HepG2 (cell line): ENCODE results near the gene VAMP2. TPM values are rescaled to one million over a fixed set of nuclear protein-coding genes. Genes with fewer than 3 reads are reported as not detected.

Experiments used
- GZF1 ChIP-seq: sonication (generic); formaldehyde crosslinking; IDR thresholded peaks from 2 replicates; pipeline ENCODE4 v1.5.1; 2020; ENCODE audit warnings: mild to moderate bottlenecking, missing genetic modification reagents
- IKZF4 ChIP-seq: sonication (generic); formaldehyde crosslinking; IDR thresholded peaks from 2 replicates; pipeline ENCODE4 v1.5.1; 2020; ENCODE audit warnings: borderline replicate concordance, mild to moderate bottlenecking, low read depth, missing genetic modification reagents; ENCODE audit errors: not compliant biosample characterization
- TGIF2 ChIP-seq: IDR thresholded peaks from 2 replicates; pipeline ENCODE4 v1.6.1; 2016; ENCODE audit warnings: control low read depth, missing compliant biosample characterization
- THAP9 ChIP-seq: sonication (generic); formaldehyde crosslinking; IDR thresholded peaks from 2 replicates; pipeline ENCODE4; 2020; ENCODE audit warnings: missing genetic modification reagents, mild to moderate bottlenecking, borderline replicate concordance
- ZC3H13 ChIP-seq: sonication (generic); formaldehyde crosslinking; IDR thresholded peaks from 2 replicates; pipeline ENCODE4 v1.8.1; 2023; ENCODE audit warnings: mild to moderate bottlenecking, missing genetic modification reagents, moderate library complexity
- ZHX2 ChIP-seq, 2 experiments: sonication (generic) in 1 of 2; formaldehyde crosslinking in 1 of 2; IDR thresholded peaks; 2 replicates each; pipeline versions ENCODE4 v1.6.1 to v1.9.0; 2014 to 2022; ENCODE audit warnings: antibody characterized with exemption in 1 of 2, borderline replicate concordance in 1 of 2, inconsistent platforms in 1 of 2, low read depth in 1 of 2, missing genetic modification reagents in 1 of 2
- ZNF101 ChIP-seq: sonication (generic); formaldehyde crosslinking; IDR thresholded peaks from 2 replicates; pipeline ENCODE4 v1.4.0; 2020; ENCODE audit warnings: mild to moderate bottlenecking, low read depth, missing genetic modification reagents, borderline replicate concordance
- ZNF34 ChIP-seq: sonication (generic); formaldehyde crosslinking; IDR thresholded peaks from 2 replicates; pipeline ENCODE4 v1.4.0; 2020; ENCODE audit warnings: mild to moderate bottlenecking, missing genetic modification reagents, borderline replicate concordance
- ZNF383 ChIP-seq: sonication (generic); formaldehyde crosslinking; IDR thresholded peaks from 2 replicates; pipeline ENCODE4 v1.4.0; 2020; ENCODE audit warnings: missing genetic modification reagents, mild to moderate bottlenecking, borderline replicate concordance
- ZNF512B ChIP-seq: sonication (generic); formaldehyde crosslinking; IDR thresholded peaks from 2 replicates; pipeline ENCODE4 v1.5.1; 2020; ENCODE audit warnings: missing genetic modification reagents, mild to moderate bottlenecking, borderline replicate concordance
- ZNF710 ChIP-seq: sonication (generic); formaldehyde crosslinking; IDR thresholded peaks from 2 replicates; pipeline ENCODE4 v1.5.0; 2020; ENCODE audit warnings: mild to moderate bottlenecking, missing genetic modification reagents, borderline replicate concordance
- ZSCAN30 ChIP-seq: sonication (generic); formaldehyde crosslinking; IDR thresholded peaks from 2 replicates; pipeline ENCODE4 v1.5.0; 2020; ENCODE audit warnings: mild to moderate bottlenecking, missing genetic modification reagents
- polyA plus RNA-seq, 8 experiments: library from polyadenylated mRNA; depleted of rRNA in 3 of 8; stranded (reverse) in 7 of 8; unstranded in 1 of 8; fragments of >200 nt; fragmentation: Illumina TruSeq in 4 of 8; extraction: Trizol in 4 of 8; gene quantifications; 2 replicates each; pipeline versions ENCODE4 v1.2.1 to v1.2.3, GENCODE V29; 2011 to 2016; ENCODE audit warnings: low read depth in 4 of 8, missing spikeins in 1 of 8, mixed read lengths in 1 of 8; ENCODE audit not compliant: insufficient read depth in 1 of 8
- total RNA-seq, 5 experiments: library from RNA; depleted of rRNA; stranded (reverse); fragments of >200 nt; fragmentation: Illumina TruSeq; extraction: Trizol; gene quantifications; 2 replicates each; pipeline ENCODE4 v1.2.3, GENCODE V29; 2016; ENCODE audit warnings: low read depth in 1 of 5

VAMP2 gene
- total and polyA plus RNA-seq, 2 of the 13 experiments (the other 11 are each of a cell fraction or from before 2014, with no cell fraction given), result 3.9 to 17.2 TPM

GRCh38 chr17:8210761-8211458 lies 48.2 kb upstream of the VAMP2 start (continued):
- TF ChIP-seq THAP9 (CRISPR knock-in tag), result no peak
- TF ChIP-seq ZNF710 (CRISPR knock-in tag), result no peak
- no peak for TF ChIP-seq ZNF383
- TF ChIP-seq ZNF101 (CRISPR knock-in tag), result no peak
- TF ChIP-seq GZF1 (CRISPR knock-in tag), result no peak
- TF ChIP-seq ZSCAN30 (CRISPR knock-in tag), result no peak
- no peak for TF ChIP-seq IKZF4
- TF ChIP-seq ZHX2 (IDR thresholded peaks at IDR 0.05; ENCODE audit: low read depth), result no peak
- TF ChIP-seq ZHX2 (CRISPR knock-in tag; IDR thresholded peaks at IDR 0.05; ENCODE audit: borderline replicate concordance), result no peak
- no peak for TF ChIP-seq TGIF2 (CRISPR knock-in tag)
- TF ChIP-seq ZNF512B, result no peak
- TF ChIP-seq ZC3H13 (CRISPR knock-in tag), result no peak
- TF ChIP-seq ZNF34 (CRISPR knock-in tag), result no peak
